ENCODE results near the gene INTS13.
A peak's percentile ranks its signal among the peaks of the same experiment; 100 is the strongest.

Gene INTS13, protein sequence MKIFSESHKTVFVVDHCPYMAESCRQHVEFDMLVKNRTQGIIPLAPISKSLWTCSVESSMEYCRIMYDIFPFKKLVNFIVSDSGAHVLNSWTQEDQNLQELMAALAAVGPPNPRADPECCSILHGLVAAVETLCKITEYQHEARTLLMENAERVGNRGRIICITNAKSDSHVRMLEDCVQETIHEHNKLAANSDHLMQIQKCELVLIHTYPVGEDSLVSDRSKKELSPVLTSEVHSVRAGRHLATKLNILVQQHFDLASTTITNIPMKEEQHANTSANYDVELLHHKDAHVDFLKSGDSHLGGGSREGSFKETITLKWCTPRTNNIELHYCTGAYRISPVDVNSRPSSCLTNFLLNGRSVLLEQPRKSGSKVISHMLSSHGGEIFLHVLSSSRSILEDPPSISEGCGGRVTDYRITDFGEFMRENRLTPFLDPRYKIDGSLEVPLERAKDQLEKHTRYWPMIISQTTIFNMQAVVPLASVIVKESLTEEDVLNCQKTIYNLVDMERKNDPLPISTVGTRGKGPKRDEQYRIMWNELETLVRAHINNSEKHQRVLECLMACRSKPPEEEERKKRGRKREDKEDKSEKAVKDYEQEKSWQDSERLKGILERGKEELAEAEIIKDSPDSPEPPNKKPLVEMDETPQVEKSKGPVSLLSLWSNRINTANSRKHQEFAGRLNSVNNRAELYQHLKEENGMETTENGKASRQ

DNA sequence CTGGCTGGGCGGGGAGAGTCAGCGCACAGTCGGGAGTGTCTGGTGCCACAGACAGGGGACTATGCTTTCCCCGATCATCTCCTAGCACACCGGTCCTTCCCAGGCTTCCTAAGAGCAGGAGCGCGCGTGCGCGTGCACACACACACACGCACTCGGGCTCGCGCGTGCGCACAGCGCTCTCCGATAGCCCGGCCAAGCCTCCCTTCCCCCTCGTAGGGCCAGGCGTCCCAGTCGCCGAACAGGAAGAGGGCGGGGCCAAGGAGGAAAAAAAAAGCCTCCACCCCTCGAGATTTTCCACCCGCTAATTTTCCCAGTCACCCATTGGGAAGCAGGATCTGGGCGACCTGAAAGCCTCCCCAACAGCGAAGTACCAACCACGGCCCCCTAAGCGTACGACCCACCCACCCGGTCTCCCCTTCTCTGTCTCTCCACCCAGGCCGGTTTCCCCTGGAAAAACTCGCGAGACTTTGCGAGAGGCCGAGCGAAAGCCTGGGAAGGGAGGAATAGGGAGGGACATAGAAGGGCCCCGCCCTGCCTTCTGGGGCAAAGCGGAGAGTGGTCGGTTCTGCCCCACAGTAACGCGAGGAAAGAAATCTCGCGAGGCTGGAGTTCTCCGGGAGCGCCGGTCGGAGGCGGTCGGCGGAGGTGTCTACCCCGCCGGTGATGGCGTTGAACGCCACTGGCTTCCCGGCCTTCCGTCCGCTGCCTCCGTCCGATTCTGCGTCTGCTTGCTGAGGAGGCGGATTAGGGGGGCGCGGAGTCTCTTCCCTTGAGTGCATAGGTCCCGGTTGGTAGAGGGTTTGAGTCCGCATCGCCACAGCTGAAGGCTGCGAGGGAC is at the start of gene INTS13, which contains the start of gene FGFR1OP2:
INTS13 (minus strand) TSS at position 119 of the 838 bp plus-strand sequence. CDS start 1,178 bp downstream, outside the sequence.
FGFR1OP2 (plus strand) TSS at position 608 of the 838 bp plus-strand sequence. CDS start 15,689 bp downstream, outside the sequence.
- Mint-ChIP-seq H3K4me1 (peaks cover 57% of the 10 kb centered on the region), H3K27ac (peak within 1 kb of the TSS; percentile 100), H3K27me3 (ENCODE audit: low read depth) (no peaks in the 10 kb centered on the region), H3K9me3 (peaks cover 2% of the 10 kb centered on the region), H3K4me3 (peak within 1 kb of the TSS; percentile 96 to 98 (median 98)), H3K36me3 (ENCODE audit: low read depth) (peaks cover 16% of the 10 kb centered on the region)
- TF ChIP-seq, protein P1, sequence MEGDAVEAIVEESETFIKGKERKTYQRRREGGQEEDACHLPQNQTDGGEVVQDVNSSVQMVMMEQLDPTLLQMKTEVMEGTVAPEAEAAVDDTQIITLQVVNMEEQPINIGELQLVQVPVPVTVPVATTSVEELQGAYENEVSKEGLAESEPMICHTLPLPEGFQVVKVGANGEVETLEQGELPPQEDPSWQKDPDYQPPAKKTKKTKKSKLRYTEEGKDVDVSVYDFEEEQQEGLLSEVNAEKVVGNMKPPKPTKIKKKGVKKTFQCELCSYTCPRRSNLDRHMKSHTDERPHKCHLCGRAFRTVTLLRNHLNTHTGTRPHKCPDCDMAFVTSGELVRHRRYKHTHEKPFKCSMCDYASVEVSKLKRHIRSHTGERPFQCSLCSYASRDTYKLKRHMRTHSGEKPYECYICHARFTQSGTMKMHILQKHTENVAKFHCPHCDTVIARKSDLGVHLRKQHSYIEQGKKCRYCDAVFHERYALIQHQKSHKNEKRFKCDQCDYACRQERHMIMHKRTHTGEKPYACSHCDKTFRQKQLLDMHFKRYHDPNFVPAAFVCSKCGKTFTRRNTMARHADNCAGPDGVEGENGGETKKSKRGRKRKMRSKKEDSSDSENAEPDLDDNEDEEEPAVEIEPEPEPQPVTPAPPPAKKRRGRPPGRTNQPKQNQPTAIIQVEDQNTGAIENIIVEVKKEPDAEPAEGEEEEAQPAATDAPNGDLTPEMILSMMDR (IDR thresholded peaks at IDR 0.05; ENCODE audit: unreplicated experiment in 3 of 3): no peak

DNA sequence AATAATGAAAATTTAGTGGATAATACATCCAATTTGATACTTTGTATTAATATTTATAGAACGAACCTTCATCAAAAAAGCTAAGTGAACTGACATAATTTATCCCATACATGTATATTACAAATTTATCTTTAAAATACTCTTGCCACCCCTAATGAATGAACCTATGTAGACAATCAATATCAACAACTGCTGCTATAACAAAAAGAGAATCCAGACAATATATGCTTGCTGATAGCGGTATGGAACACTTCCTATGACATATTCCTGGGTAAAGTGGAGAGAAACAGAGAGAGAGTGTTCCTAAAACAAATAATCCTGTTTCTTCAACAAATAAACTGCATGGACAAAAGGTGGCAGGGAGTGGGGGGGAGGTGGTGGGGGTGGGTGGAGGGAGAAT is 45.1 kb upstream of the INTS13 start:
- Mint-ChIP-seq H3K27me3 (ENCODE audit: low read depth) (no peaks in the 10 kb centered on the region), H3K4me1 (no peaks in the 10 kb centered on the region), H3K4me3 (no peak overlapping the region), H3K27ac (no peak overlapping the region), H3K9me3 (no peaks in the 10 kb centered on the region), H3K36me3 (ENCODE audit: low read depth) (peaks cover 42% of the 10 kb centered on the region)
- TF ChIP-seq, protein P1 (IDR thresholded peaks at IDR 0.05; ENCODE audit: unreplicated experiment in 3 of 3): no peak

DNA sequence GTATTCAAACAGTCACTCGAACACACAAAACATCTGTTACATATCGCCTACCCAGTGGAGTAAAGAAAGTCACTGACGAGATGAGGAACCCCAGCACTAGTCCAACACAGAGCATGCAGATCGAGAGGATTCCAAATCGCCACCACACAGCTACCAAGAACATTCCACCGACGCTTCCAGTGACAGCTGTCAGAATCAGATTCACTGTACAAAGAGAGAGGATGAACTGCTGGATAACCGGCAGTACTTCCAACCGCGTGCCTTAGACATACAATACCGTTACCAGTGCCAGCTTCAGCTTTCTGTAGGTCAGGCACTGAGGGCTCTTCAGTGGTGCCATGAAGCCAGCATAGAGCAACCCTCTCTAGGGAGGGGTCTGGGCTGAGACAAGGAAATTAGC is 42.0 kb upstream of the INTS13 start:
- TF ChIP-seq, protein P1 (IDR thresholded peaks at IDR 0.05; ENCODE audit: unreplicated experiment in 3 of 3): no peak
- Mint-ChIP-seq H3K27me3 (ENCODE audit: low read depth) (no peaks in the 10 kb centered on the region), H3K4me3 (no peak overlapping the region), H3K27ac (no peak overlapping the region), H3K4me1 (no peaks in the 10 kb centered on the region), H3K9me3 (no peaks in the 10 kb centered on the region), H3K36me3 (ENCODE audit: low read depth) (peaks cover 36% of the 10 kb centered on the region)

DNA sequence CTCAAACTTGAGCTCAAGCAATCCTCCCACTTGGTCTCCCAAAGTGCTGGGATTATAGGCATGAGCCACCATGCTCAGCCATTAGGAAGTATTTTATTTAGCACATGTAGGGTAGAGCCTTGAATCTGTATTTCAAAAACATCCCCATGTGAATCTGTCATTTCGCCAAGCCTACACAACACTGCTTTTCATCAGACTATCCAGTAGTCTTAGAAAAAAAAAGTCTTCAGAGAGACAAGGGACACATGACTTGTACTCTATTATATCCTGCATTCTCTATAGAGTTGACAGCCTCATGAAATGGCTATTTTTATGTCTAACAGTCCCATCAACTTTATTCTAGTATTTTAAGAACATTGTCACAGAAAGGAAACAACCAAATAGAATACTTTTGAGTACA is 41.0 kb upstream of the INTS13 start:
- Mint-ChIP-seq H3K4me1 (no peaks in the 10 kb centered on the region), H3K4me3 (no peak overlapping the region), H3K27ac (no peak overlapping the region), H3K9me3 (no peaks in the 10 kb centered on the region), H3K36me3 (ENCODE audit: low read depth) (peaks cover 39% of the 10 kb centered on the region), H3K27me3 (ENCODE audit: low read depth) (no peaks in the 10 kb centered on the region)
- TF ChIP-seq, protein P1 (IDR thresholded peaks at IDR 0.05; ENCODE audit: unreplicated experiment in 3 of 3): no peak

DNA sequence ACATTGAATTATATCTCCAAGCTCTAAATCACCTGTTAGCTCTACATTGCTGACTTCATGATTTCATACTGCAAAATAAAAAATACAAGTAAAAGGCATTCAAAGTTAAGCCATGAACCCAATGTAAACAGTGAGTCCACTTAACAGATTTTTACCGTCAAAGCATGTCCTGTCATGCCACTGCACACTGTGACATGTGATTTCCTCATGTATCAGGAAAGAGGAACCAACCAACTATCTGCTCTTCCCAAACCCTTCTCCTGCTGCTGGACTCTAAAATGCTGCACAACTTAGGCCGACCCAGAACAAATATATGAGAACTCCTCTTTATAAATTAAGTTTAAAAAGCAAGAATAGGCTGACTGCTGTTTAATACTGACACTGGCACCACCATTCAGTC is 38.9 kb upstream of the INTS13 start:
- H3K4me3 Mint-ChIP-seq: no peak overlapping the region
- no peaks in the 10 kb centered on the region for H3K9me3 Mint-ChIP-seq
- TF ChIP-seq, protein P1 (IDR thresholded peaks at IDR 0.05; ENCODE audit: unreplicated experiment in 3 of 3): no peak
- H3K27ac Mint-ChIP-seq: no peak overlapping the region
- no peaks in the 10 kb centered on the region for H3K27me3 Mint-ChIP-seq (ENCODE audit: low read depth)
- no peaks in the 10 kb centered on the region for H3K4me1 Mint-ChIP-seq
- peaks cover 34% of the 10 kb centered on the region for H3K36me3 Mint-ChIP-seq (ENCODE audit: low read depth)
